Testis (tissue), 2 donors: ENCODE data around the gene BLMH.

Experiments used
- CTCF ChIP-seq, 3 experiments: fragments of 450-650 bp in 2 of 3; fragments of 200-600 bp in 1 of 3; sonication (generic) in 1 of 3; IDR thresholded peaks; one replicate each; pipeline ENCODE4 v1.5.1; 2016 to 2019; ENCODE audit warnings: antibody characterized with exemption in 3 of 3, mild to moderate bottlenecking in 2 of 3, moderate library complexity in 1 of 3
- POLR2A ChIP-seq: fragments of 450-650 bp; IDR thresholded peaks from one replicate; pipeline ENCODE4 v1.6.1; 2017; ENCODE audit warnings: antibody characterized with exemption, mild to moderate bottlenecking, moderate library complexity

- TF ChIP-seq CTCF (IDR thresholded peaks at IDR 0.05) (no peak), POLR2A (no peak)
These were observed 56.1 kb downstream of the BLMH start, which contains the start of gene SLC6A4 for GRCh38 chr17:30235386-30236296.
